ENCODE results near the gene MRPL37.

MRPL37 gene

DNA sequence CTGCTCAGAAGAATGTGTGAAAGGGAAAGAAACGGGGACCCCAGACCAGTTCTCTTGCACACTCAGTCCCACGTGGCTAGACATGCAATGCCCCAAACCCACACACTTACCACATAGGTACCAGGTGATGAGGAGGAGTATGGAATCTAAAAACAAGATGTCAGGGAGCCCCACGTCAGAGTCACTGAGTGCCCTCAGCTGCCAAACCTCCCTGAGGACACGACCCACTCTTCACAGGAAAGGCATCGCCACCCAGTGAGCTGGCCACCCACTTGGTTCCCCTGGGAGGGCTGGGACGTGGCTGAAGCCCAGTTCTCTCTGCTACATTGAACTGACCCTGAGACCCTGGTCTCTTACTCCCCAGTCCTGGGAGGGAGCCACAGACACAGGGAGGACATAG, 41.4 kb downstream of the MRPL37 start:
- no peak for DNase-seq (ENCODE audit: low spot score)

DNA sequence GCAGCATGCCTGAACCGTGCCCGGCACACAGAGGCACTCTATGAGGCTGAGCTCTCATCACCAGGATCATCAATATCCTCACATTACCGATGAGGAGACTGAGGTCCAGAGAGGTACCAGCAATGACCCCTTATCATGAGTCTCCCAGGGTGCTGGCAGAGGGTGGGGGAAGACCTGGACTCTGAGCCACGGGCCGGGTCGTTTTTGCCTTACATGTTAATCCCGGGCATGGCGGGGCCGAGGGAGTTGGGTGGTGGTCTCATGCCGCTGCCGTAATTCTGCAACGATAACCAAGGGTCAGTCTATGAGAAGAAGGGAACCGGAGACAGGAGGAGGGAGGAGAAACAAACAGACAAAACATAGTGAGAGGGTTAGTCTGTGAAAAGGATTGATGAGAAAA, 43.1 kb downstream of the MRPL37 start:
- DNase-seq (ENCODE audit: low spot score) = no peak

DNA sequence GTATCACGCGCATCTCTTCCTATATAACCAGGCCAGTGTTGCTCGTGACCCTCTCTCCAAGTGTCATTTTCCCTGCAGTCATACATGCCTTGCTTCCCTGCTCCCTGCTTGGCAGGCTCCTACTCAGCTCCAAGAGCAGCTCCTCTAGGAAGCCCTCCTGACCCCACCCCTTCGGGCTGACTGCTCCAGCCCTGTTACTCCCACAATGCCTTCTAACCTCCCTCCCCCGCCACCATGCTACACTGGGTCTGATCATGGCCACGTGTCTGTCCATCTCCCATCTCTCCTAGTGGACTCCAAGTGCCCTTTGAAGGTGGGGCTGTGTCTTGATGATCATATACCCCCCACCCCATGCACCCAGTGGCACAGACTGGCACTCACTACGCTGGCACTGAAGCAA, 44.7 kb downstream of the MRPL37 start:
- no peak for DNase-seq (ENCODE audit: low spot score)

DNA sequence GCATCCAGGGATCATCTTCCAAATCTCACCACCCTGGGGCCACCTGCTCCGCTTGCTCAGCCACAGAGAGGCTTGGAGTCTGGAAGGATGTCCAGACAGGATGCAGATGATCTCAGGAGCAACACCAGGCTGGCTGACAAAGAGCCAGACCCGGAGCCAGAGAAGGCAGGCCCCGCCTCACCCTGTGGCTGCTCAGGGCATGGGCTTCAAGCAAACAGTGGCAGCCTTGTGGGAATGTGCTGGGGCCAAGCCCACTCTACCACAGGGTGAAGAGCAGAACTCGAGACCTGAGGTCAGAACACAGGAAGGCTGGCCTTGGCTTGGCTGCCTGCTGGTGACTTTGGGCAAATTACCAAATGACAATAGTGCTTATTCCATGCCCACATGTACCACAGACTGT, 45.5 kb downstream of the MRPL37 start:
- DNase-seq (ENCODE audit: low spot score) = no peak

DNA sequence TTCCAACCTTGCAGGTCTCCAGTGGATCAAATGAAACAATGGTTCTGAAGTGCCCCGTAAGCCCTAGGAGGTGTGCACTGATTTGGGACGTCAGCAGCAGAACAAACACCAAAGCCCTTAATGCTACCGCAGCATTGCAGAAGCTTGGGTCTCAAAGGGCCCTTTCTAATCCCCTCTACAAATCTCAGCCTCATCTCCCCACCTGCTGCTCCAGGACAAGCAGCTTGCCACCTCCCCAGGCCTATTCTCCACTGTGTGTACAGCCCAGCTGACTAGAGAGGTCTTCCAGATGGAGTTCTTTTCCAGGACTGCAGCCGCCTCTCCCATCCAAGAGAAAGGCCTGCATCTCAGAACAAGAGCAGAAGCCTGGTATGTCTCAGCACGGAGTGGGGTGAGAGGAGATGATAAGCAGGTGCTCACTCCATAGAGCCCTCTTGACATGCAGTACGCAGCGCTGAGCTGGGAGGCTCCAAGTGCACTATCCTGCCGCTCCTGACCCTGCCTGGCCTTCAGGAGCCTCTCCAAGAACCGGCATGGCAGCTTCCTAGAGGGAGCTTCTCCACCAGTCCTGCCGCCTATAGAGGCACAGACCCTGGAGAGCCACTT, 46.3 kb downstream of the MRPL37 start:
- no peak for DNase-seq (ENCODE audit: low spot score)

DNA sequence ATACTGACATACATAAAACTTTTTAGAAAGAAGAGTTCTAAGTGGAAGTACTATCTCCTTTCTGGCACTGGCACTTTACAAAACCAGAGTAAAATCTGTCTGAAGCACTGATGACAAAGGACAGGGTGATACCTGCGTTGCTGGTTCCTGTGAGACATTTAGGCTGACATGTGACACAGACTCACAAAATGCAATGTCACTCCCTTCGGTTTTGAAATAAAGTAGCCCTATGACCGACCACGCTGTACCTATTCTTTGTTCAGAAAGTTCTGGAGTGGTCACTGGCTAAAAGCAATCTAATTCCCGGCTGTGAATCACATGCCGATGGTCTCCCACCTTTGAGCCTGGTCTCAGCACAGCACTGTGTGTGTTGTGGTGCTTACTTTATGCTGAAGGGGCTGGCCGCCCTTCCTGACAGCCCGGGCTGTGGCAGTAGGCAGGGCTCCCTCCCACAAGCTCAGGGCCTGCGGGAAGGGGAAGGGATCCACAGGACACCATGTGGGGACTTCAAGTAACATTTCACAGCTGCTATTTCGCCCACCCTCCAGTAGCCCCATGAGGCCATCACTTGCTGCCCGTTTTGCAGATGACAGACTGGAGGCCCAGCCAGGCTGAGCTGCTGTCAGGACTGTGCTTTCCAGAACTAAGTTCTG, 48.0 kb downstream of the MRPL37 start:
- no peak for DNase-seq (ENCODE audit: low spot score)

DNA sequence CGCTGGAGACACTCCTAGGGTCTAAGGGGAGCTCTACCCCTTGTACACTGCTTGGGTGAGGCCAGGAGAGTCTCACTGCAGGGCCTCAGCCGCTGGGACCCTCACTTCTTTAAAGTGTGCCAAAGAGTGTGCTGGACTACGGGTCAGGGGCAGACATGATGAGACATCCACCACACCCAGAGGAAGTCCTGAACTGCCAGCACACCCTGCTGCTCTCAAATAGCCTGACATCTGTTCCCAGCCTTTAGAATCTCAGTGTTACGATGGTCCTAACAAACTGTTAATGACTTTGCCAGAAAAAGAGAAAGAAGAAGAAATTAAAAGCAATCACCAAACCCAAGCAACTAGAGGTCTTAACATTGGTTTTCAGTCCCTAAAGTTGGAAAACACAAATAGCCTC, 49.0 kb downstream of the MRPL37 start:
- DNase-seq (ENCODE audit: low spot score) = no peak

DNA sequence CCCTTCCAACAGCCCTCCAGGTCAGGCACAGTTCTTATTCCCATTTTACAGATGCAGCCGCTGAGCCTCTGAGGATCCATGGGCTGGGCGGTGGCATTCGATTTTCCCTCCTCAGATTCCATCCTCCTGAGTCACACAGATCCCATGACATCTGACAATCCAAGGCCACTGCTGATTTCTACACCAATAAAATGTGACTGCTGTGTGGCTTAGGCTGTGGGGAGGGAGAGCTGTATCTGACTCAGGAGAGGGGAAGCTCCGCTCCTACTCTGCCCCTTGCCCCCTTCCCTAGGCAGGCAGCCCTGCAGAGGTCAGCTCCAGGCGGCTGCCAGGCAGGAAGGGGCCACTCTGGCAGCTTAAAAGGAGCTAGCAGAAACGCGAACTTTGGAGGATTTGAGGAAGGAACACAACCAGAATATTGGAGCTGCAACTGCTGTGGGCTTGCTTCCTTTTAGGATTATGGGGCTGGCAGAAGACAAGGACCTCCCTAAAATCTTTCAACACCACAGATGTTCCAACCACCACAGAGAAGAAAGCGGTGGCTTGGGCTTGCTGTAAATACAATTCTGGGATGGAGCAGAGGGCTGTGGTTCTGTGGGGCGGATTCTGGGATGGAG, 50.0 kb downstream of the MRPL37 start:
- DNase-seq (ENCODE audit: low spot score) = peak; percentile 89

DNA sequence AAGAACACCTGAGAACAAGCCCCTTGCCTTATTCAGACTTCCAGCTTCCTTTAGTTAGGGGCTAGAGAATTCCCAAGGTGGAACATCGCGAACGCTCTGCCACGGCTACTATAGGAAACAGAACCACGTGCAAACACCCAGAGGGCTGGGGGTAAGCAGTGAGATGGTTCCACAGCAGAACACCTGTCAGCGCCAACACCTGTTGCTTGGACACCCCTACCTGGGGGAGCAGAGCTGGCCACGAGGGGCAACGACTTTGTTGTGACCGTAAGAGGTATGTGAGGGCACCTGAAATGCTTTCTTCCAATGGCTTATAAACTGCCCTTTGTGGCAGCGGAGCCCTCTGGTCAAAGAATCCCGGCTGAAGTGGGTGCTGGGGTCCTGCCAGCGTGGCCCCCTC, 50.7 kb downstream of the MRPL37 start:
- DNase-seq (ENCODE audit: low spot score) = no peak

DNA sequence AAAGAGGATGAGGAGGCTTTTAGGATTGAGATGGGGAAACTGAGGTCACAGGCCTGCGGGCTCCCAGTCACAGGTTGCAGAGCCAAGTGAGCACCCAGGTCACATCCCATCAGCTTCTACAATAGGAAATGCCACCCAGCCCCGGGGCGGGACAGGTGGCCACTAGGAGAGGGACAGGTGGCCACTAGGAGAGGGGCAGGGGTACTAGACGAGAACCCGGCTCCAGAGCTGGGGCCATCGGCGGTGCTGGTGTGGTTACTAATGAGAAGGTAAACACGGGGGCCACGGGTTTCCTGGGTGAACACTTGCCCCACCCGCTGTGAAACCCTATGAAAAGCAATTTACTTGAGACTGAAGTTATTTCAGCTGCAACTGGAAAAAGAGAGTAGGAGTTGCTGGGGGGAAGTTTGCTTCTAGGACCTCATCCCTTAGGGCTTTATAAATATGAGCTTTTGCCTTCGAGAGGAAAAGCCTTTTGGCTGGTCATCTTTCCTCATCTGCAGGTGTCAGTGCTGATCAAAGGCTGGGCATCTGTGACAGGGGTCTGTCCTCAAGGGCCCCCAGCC, 52.5 kb downstream of the MRPL37 start:
- no peak for DNase-seq (ENCODE audit: low spot score)

DNA sequence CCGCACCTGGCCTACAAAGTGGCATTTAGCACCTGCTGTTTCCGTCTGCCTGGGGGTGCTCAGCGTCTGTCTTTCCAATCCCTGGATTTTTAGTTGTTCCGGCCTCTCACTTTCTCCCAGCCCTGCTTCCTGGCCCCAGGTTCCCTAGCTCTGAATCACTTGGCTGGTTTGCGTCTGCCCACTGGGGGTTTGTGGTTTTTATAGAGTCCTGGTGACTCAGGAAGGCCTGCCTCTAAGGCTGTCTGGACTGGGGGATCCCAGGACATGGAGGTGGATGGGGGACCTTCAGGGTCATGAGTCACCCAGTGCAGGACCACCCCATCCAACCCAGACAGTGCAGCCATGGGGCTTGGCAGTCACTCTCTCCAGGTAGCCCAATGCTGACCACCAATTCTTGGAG, 53.5 kb downstream of the MRPL37 start:
- peak; percentile 99 for DNase-seq (ENCODE audit: low spot score)

DNA sequence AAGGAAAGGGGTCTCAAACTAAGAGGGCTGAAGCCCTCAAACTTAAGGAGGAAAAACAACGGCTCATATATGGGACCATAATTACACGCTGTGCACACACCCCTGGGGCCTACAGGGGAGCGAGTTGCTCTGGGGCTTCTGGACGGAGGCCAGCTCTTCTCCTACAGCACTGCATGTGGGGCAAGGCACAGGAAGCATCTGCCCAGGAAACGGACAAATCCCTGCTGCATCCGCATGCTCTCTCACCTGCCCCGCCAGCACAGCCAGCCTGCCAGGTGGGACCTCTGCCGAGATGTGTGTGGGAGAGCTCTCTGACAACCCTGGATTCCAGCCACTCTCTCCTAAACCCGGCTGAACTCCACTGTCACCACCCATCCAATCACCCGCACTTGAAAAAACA, 54.1 kb downstream of the MRPL37 start:
- DNase-seq (ENCODE audit: low spot score) = no peak

DNA sequence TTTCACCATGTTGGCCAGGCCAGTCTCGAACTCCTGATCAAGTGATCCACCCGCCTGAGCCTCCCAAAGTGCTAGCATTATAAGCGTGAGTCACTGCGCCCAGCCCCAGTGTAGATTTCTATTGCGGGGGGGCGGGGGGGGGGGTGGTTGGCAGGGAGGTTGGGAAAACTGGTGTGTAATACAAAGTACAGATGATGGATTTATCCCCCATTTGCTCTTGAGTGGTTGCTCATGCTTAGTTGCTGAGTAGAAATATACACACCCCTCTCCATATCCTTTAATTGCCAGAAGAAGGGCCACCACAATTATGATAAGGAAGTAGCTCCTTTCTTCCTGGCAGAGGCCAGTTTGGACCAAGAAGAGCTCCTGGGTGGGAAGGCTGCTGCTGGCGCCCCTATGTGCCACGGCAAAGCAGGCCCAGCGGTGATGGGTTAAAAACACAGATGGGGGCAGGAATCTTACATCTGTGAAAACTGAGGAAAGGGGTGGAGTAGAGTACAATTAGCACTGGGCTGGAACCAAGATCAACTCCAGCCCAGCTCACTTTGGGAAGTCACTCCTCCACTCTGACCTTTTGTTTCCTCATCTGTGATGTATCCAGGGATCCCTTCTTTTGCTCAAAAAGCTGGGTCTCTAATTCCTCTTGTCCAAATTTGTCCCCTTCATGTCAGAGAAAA, 55.2 kb downstream of the MRPL37 start:
- DNase-seq (ENCODE audit: low spot score) = no peak

DNA sequence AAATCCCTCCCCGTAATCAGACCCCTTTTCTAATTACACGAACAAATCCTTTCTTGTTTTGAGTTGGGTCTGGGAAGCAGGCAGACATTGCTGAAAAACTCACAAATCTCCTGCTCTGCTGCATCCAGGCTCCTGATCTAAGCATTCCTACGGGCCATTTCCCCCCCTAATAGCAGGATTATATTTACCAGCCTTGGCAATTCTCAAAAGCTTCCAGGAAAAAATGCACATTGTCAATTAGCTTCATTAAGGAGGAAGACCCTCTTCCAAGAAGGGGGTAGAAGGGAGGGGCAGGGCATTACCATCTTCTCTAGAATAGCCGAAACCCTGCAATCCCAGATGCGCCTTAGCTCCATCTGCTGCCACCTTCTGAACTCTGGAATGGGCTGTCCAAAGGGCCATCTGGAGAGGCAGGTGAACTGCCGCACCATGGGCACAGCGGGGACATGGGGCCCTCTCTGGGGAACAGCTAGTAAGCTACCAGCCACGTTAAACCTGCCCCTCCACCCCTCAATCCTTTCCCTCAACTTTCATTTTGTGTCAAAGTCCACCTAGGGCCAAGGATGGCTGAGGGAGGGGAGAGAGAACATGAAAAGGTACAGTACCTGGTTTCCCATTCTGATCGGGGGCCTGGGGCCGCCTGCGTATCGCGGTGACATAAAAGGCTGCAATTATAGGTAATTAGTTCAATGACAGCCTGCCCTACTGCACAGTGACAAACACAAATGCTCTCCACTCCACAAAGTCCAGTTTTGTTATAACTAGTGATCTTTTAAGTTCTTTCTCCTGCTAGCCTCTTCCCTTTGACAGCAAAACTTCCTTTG, 56.8 kb downstream of the MRPL37 start:
- no peak for DNase-seq (ENCODE audit: low spot score)

DNA sequence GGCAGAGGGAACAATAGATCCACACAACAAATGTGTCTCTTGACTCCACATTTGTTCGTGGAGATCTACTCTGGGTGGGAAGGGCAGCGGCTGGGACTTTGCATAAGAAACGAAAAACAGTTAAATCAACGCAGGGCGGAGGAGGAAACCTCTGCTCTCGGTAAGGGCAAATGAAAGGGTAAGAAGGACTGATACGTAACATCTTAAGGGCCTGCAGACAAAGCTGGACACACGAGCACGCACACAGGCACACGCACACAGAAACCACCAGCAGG, 57.3 kb downstream of the MRPL37 start:
- DNase-seq (ENCODE audit: low spot score) = no peak

DNA sequence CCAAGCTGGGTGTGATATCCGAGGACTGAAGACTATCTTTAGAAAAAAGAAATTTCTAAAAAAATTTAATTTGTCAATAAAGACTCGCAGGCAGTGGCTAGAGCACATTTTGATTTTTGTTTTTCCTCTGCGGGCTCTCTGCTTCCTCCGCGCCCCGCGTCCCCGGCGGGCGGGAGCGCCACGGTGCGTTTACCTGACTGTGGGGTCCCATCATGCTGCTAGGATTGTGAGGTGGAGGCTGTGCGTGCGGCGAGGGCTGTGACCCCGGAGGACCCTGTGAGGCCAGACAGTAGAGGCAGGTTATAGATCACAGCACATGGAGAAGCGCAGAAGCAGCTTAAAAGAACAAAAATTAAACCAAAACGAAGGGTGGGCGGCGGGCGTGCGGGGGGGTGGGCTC, 57.9 kb downstream of the MRPL37 start:
- DNase-seq (ENCODE audit: low spot score) = no peak

DNA sequence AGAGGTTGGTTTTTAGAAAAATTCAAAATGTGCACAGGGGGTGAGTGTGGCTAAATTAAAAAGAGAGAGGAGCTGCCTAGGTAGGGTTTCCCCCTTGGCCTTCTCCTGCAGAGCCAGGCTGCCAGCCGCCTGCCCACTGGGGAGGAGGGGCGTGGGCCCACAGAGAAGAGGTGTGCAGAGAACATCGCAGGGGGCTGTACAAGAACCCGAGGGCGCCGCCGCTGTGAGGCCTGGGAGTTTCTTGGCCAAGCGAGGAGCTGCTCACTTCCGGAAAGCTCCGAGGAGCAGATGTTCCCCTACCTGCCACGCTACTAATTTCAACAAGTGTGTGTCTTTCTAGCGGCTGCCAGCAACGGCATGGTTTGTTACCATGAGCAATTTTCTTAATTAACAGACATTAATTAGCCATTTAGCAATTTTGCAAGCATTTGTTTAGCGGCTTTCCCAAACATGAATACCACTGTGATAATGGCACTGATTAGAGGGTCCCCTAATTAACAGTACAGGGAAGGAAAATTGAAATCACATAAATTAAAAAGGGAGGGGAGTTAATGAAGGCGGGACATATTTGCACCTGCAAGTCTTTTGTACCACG, 59.7 kb downstream of the MRPL37 start:
- DNase-seq (ENCODE audit: low spot score) = no peak

DNA sequence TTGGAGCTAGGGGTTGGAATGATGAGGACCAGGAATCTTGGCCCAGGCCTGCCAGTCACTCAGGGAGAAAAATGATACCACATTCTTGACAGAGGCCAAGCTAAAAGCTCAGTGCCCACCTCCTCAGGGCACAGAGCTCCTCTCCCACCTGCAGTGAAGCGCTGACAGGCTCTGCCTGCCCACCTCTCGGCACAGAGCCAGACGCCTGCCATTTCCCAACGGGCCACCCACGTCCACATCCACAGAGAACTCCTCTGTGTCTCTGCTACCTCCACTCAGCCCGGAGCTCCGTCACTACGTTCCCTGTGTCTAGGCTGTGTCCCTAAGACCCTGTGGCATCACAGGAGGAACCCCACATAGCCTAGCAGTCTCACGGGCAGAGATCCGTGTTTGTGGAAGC, 60.8 kb downstream of the MRPL37 start:
- DNase-seq (ENCODE audit: low spot score) = no peak

DNA sequence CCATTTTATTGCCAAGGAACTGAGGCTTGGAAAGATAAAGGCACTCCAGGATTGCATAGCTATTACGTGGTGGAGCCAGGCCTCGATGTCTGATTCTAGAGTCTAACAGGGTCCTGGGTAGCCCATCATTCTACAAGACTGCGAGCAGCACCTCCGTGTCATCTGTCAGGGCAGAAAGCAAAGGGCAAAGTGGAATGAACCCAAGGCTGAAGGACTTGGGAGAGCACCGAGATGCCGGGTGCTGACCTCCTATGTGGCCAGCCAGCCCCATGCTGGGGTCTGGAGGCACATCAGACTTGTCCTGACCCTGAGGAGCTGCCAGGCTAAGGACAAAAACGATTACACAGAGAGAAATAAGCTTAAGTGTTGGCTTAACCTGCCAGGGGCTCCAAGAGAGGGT, 62.3 kb downstream of the MRPL37 start:
- no peak for DNase-seq (ENCODE audit: low spot score)

DNA sequence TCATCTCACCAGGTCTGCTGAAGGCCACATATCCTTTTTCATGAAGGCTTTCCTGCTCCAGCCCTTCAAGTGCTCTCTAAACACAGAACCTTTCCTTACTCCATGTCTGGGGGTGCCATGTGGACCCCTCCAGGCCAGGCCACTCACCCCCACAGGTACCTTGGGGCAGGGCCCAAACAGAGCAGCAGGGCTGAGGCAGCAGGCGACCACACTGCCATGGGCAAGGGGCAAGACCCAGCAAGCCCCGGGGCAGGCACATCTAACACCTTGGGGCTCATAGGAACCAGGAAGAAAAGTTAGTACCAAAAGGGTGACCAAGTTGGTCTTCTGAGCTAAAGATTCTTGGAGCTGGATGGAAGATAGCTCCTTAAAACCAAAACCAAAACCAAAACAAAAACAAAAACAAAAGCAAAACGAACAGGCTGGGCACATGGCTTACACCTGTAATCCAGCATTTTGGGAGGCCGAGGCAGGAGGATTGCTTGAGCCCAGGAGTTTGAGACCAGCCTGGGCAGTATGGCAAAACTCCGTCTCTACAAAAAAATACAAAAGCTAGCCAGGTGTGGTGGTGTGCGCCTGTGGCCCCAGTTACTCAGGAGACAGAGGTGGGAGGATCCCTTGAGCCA, 63.7 kb downstream of the MRPL37 start:
- no peak for DNase-seq (ENCODE audit: low spot score)

DNA sequence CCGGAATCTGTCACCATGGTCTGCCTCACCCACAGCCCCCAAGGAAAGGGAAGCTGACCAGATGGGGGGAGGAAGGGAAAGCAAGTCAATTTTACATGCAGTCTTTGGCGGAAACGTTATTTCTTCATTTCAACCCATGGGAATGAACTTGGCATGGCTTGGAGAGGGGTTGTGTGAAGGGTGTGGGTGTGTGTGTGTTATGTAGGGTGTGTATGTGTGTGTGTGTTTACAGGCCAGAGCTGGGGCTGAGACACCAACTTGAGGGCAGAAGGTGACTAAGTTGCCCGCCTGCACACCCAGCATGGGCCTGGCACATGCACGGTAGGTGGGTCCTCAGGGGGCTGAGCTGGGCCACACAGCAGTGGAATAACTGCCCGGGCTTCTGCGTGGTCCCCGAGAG, 65.2 kb downstream of the MRPL37 start:
- DNase-seq (ENCODE audit: low spot score) = no peak

DNA sequence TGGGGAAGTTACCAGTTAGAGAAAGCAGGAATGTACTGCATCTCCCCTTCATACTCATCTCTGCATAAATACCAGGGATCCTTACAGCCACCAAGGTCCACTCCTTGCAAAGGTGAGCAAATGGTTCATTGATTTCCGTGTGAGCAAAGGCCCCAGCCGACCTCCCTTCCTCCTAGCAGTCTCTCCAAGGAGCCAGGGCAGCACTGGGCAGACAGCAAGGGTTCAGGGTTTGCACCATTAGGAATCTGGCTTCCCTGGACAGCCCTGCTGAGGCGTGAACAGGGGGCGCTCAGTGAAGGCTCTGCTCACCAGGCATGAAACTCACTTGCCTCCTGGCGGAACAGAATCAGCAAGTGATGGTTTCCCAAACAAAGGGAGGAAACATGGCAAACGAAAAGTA, 65.7 kb downstream of the MRPL37 start:
- DNase-seq (ENCODE audit: low spot score) = no peak

Data from hepatic stellate cell (primary cell).